ENCODE measurements around the gene ARMC2.

Gene ARMC2

GRCh38 chr6:108957221-108957620, 109.0 kb downstream of the ARMC2 start:
- no peak for DNase-seq (ENCODE audit: low read depth)
- no peak overlapping the region for H3K4me3 ChIP-seq (ENCODE audit: low read depth, low read length)
- no peak for TF ChIP-seq CTCF (IDR thresholded peaks at IDR 0.05; ENCODE audit: control insufficient read depth, extremely low read depth, insufficient read depth)

- no peak for TF ChIP-seq CTCF (IDR thresholded peaks at IDR 0.05; ENCODE audit: control insufficient read depth, extremely low read depth, insufficient read depth)
- H3K4me3 ChIP-seq (ENCODE audit: low read depth, low read length), result no peak overlapping the region
- no peak for DNase-seq (ENCODE audit: low read depth)
Observed at GRCh38 chr6:108958900-108959770, 110.9 kb downstream of the ARMC2 start.

GRCh38 chr6:108959972-108960582, 111.9 kb downstream of the ARMC2 start:
- TF ChIP-seq CTCF (IDR thresholded peaks at IDR 0.05; ENCODE audit: control insufficient read depth, extremely low read depth, insufficient read depth), result no peak
- no peak for DNase-seq (ENCODE audit: low read depth)
- no peak overlapping the region for H3K4me3 ChIP-seq (ENCODE audit: low read depth, low read length)

GRCh38 chr6:108960601-108961000, 112.4 kb downstream of the ARMC2 start:
- no peak for DNase-seq (ENCODE audit: low read depth)
- TF ChIP-seq CTCF (IDR thresholded peaks at IDR 0.05; ENCODE audit: control insufficient read depth, extremely low read depth, insufficient read depth), result no peak

GRCh38 chr6:108961077-108961476, 112.9 kb downstream of the ARMC2 start:
- TF ChIP-seq CTCF (IDR thresholded peaks at IDR 0.05; ENCODE audit: control insufficient read depth, extremely low read depth, insufficient read depth), result no peak
- DNase-seq (ENCODE audit: low read depth), result no peak
- H3K4me3 ChIP-seq (ENCODE audit: low read depth, low read length), result no peak overlapping the region

More at GRCh38 chr6:108960601-108961000, 112.4 kb downstream of the ARMC2 start:
- no peak overlapping the region for H3K4me3 ChIP-seq (ENCODE audit: low read depth, low read length)

- DNase-seq (ENCODE audit: low read depth), result no peak
- no peak for TF ChIP-seq CTCF (IDR thresholded peaks at IDR 0.05; ENCODE audit: control insufficient read depth, extremely low read depth, insufficient read depth)
- H3K4me3 ChIP-seq (ENCODE audit: low read depth, low read length), result no peak overlapping the region
Observed at GRCh38 chr6:108961985-108962384, 113.8 kb downstream of the ARMC2 start.

All from LNCaP clone FGC (cell line).